Naive thymus-derived CD8-positive, alpha-beta T cell (primary cell): ENCODE measurements around the gene SLC35G6. TPM values are rescaled to one million over a fixed set of nuclear protein-coding genes. Genes with fewer than 3 reads are reported as not detected.

ENCODE experiments used
- ATAC-seq, 2 donors: fragments of 150-1000 bp; cut with Tn5 transposase in 1 of 2; sonication (Bioruptor Pico), chemical (Tn5 transposase) in 1 of 2; 1 replicate in 1 of 2; 2 replicates in 1 of 2; pipeline ENCODE4 v1.10.0; 2021; ENCODE audit warnings: mild to moderate bottlenecking in 2 of 2, moderate library complexity in 2 of 2
- POLR2A ChIA-PET: fragments of 350-600 bp; sonication (Branson Sonifier 250); formaldehyde crosslinking; loops from one replicate; lab custom pipeline; 2021; ENCODE audit warnings: antibody characterized with exemption; lab: Charles Lee
- DNase-seq, 10 donors: peaks; one replicate each; pipeline versions ENCODE4 v3.0.0 to v3.0.0-alpha.2; 2020 to 2022
- H3K27ac Mint-ChIP-seq, 10 donors: one replicate each; pipeline ENCODE4 v1.8.0; 2020 to 2022; ENCODE audit warnings: mild to moderate bottlenecking in 10 of 10, mixed read lengths in 10 of 10, moderate library complexity in 4 of 10, inconsistent platforms in 1 of 10
- H3K27me3 Mint-ChIP-seq, 5 donors: one replicate each; pipeline ENCODE4 v1.8.0; 2021 to 2022; ENCODE audit warnings: mixed read lengths in 5 of 5
- H3K36me3 Mint-ChIP-seq, 3 donors: one replicate each; pipeline ENCODE4 v1.8.0; 2020 to 2022; ENCODE audit warnings: mixed read lengths in 3 of 3, mild to moderate bottlenecking in 2 of 3, inconsistent platforms in 1 of 3
- H3K4me1 Mint-ChIP-seq, 4 donors: one replicate each; pipeline ENCODE4 v1.8.0; 2021 to 2022; ENCODE audit warnings: mixed read lengths in 4 of 4
- H3K4me3 Mint-ChIP-seq, 10 donors: one replicate each; pipeline ENCODE4 v1.8.0; 2020 to 2022; ENCODE audit warnings: mild to moderate bottlenecking in 10 of 10, mixed read lengths in 10 of 10, moderate library complexity in 6 of 10, inconsistent platforms in 1 of 10
- H3K9me3 Mint-ChIP-seq, 9 donors: one replicate each; pipeline ENCODE4 v1.8.0; 2020 to 2022; ENCODE audit warnings: mixed read lengths in 9 of 9, mild to moderate bottlenecking in 3 of 9, inconsistent platforms in 1 of 9, moderate library complexity in 1 of 9
- polyA plus RNA-seq, 3 donors: library from polyadenylated mRNA; unstranded; fragments of 300-500 nt; fragmentation: Illumina TruSeq; gene quantifications; one replicate each; pipeline ENCODE4 v1.2.3, GENCODE V29; 2021
- total RNA-seq, 8 experiments: library from RNA in 2 of 8; stranded (reverse) in 2 of 8; gene quantifications; one replicate each; pipeline ENCODE4 v1.2.3 and lab custom pipeline; 2021 to 2026

The SLC35G6 gene
- total and polyA plus RNA-seq, 5 experiments from 2014 or later, result not detected

GRCh38 chr17:7495906-7496434 lies 14.7 kb downstream of the SLC35G6 start:
- ATAC-seq (no peak), DNase-seq (no peak)
- Mint-ChIP-seq H3K36me3 (peaks cover 0 to 92% (median 24%) of the 10 kb centered on the region in 3 donors), H3K4me1 (peaks cover 24 to 39% (median 33%) of the 10 kb centered on the region in 4 donors), H3K4me3 (no peak overlapping the region), H3K27me3 (no peaks in the 10 kb centered on the region), H3K27ac (peak overlapping the region in 3 of 10 donors; percentile 7 to 44 (median 41)), H3K9me3 (no peaks in the 10 kb centered on the region)
- POLR2A ChIA-PET, result interaction anchor here (1.2 to 1.6 kb wide), 3 partner anchors 10 to 66 kb away, joined by 3 to 4 read pairs (median 3); partner anchors contain the start of genes POLR2A and SENP3

GRCh38 chr17:7496470-7497183 lies 15.4 kb downstream of the SLC35G6 start:
- Mint-ChIP-seq H3K27me3 (no peaks in the 10 kb centered on the region), H3K4me3 (peak overlapping the region in 2 of 10 donors; percentile 10 to 39), H3K36me3 (peaks cover 0 to 92% (median 30%) of the 10 kb centered on the region in 3 donors), H3K4me1 (peaks cover 21 to 33% (median 26%) of the 10 kb centered on the region in 4 donors), H3K27ac (peak overlapping the region in 3 of 10 donors; percentile 44 to 70 (median 65)), H3K9me3 (no peaks in the 10 kb centered on the region)
- POLR2A ChIA-PET, result interaction anchor here (0.5 to 2.3 kb wide), 5 partner anchors 10 to 141 kb away, joined by 3 to 15 read pairs (median 3); partner anchors contain the start of genes POLR2A, SENP3 and TMEM95
- no peak for ATAC-seq
- no peak for DNase-seq

GRCh38 chr17:7497228-7497627 lies 16.0 kb downstream of the SLC35G6 start:
- DNase-seq, result no peak
- POLR2A ChIA-PET, result interaction anchor here (0.5 to 2.3 kb wide), 3 partner anchors 11 to 142 kb away, joined by 3 to 15 read pairs (median 3); partner anchors contain the start of genes POLR2A and TMEM95
- no peak for ATAC-seq
- Mint-ChIP-seq H3K27ac (peak overlapping the region in 1 of 10 donors; percentile 70), H3K4me3 (peak overlapping the region in 1 of 10 donors; percentile 10), H3K9me3 (no peaks in the 10 kb centered on the region), H3K27me3 (no peaks in the 10 kb centered on the region), H3K4me1 (peaks cover 18 to 27% (median 20%) of the 10 kb centered on the region in 4 donors), H3K36me3 (peaks cover 0 to 93% (median 27%) of the 10 kb centered on the region in 3 donors)

GRCh38 chr17:7497636-7498035 lies 16.4 kb downstream of the SLC35G6 start:
- Mint-ChIP-seq H3K36me3 (peaks cover 0 to 93% (median 27%) of the 10 kb centered on the region in 3 donors), H3K4me3 (peak overlapping the region in 1 of 10 donors; percentile 10), H3K27me3 (no peaks in the 10 kb centered on the region), H3K9me3 (no peaks in the 10 kb centered on the region), H3K27ac (peak overlapping the region in 1 of 10 donors; percentile 9), H3K4me1 (peaks cover 17 to 24% (median 19%) of the 10 kb centered on the region in 4 donors)
- DNase-seq (no peak), ATAC-seq (no peak)
- POLR2A ChIA-PET, result interaction anchor here (2.3 kb wide), 1 partner anchor 13 kb away, joined by 15 read pairs; the partner anchor contains the start of gene POLR2A

GRCh38 chr17:7499161-7499560 lies 17.9 kb downstream of the SLC35G6 start:
- no peaks in the 10 kb centered on the region for H3K27me3 Mint-ChIP-seq
- POLR2A ChIA-PET, result interaction anchor here (0.6 to 0.7 kb wide), 2 partner anchors 12 to 85 kb away, joined by 3 to 6 read pairs; no protein-coding TSS in a partner anchor
- H3K36me3 Mint-ChIP-seq, result peaks cover 4 to 94% (median 30%) of the 10 kb centered on the region in 3 donors

GRCh38 chr17:7501729-7502128 lies 20.5 kb downstream of the SLC35G6 start:
- H3K9me3 Mint-ChIP-seq, result no peaks in the 10 kb centered on the region
- POLR2A ChIA-PET, result interaction anchor here (0.6 to 1.6 kb wide), 3 partner anchors 57 to 151 kb away, joined by 3 to 8 read pairs (median 3); partner anchors contain the start of gene CHRNB1
- H3K36me3 Mint-ChIP-seq, result peaks cover 4 to 92% (median 27%) of the 10 kb centered on the region in 3 donors
- H3K27ac Mint-ChIP-seq, result no peak overlapping the region
- peak overlapping the region in 2 of 10 donors; percentile 34 to 46 for H3K4me3 Mint-ChIP-seq
- ATAC-seq, result no peak
- DNase-seq, result no peak
- H3K4me1 Mint-ChIP-seq, result peaks cover 0 to 2% (median 0%) of the 10 kb centered on the region in 4 donors
- no peaks in the 10 kb centered on the region for H3K27me3 Mint-ChIP-seq

More at GRCh38 chr17:7499161-7499560, 17.9 kb downstream of the SLC35G6 start:
- no peak for DNase-seq
- no peaks in the 10 kb centered on the region for H3K9me3 Mint-ChIP-seq
- no peak for ATAC-seq
- peak overlapping the region in 3 of 10 donors; percentile 7 to 81 (median 60) for H3K27ac Mint-ChIP-seq
- H3K4me1 Mint-ChIP-seq, result peaks cover 2 to 9% (median 5%) of the 10 kb centered on the region in 4 donors
- peak overlapping the region in 2 of 10 donors; percentile 10 to 17 for H3K4me3 Mint-ChIP-seq

- H3K4me1 Mint-ChIP-seq, result peaks cover 0 to 2% (median 0%) of the 10 kb centered on the region in 4 donors
- peaks cover 4 to 92% (median 24%) of the 10 kb centered on the region in 3 donors for H3K36me3 Mint-ChIP-seq
- POLR2A ChIA-PET, result interaction anchor here (0.5 to 1.6 kb wide), 5 partner anchors 10 to 151 kb away, joined by 3 to 8 read pairs (median 3); partner anchors contain the start of gene CHRNB1
- H3K9me3 Mint-ChIP-seq, result no peaks in the 10 kb centered on the region
- ATAC-seq (no peak), DNase-seq (no peak)
- H3K27me3 Mint-ChIP-seq, result no peaks in the 10 kb centered on the region
- H3K27ac Mint-ChIP-seq, result peak overlapping the region in 1 of 10 donors; percentile 60
- no peak overlapping the region for H3K4me3 Mint-ChIP-seq
Measured at GRCh38 chr17:7502171-7502847, 21.1 kb downstream of the SLC35G6 start.

- peak; percentile 25 to 39 for ATAC-seq
- Mint-ChIP-seq H3K27me3 (no peaks in the 10 kb centered on the region), H3K4me1 (peaks cover 0 to 2% (median 0%) of the 10 kb centered on the region in 4 donors), H3K36me3 (peaks cover 4 to 94% (median 24%) of the 10 kb centered on the region in 3 donors), H3K9me3 (no peaks in the 10 kb centered on the region), H3K4me3 (peak overlapping the region in 1 of 10 donors; percentile 5), H3K27ac (peak overlapping the region in 3 of 10 donors; percentile 4 to 79 (median 33))
- POLR2A ChIA-PET, result interaction anchor here (1.2 to 1.6 kb wide), 2 partner anchors 10 to 58 kb away, joined by 3 to 8 read pairs; partner anchors contain the start of gene CHRNB1
- DNase-seq, result no peak
Measured at GRCh38 chr17:7502987-7503386, 21.7 kb downstream of the SLC35G6 start.

GRCh38 chr17:7503521-7503920 lies 22.3 kb downstream of the SLC35G6 start:
- POLR2A ChIA-PET, result interaction anchor here (1.1 to 1.6 kb wide), 3 partner anchors 11 to 99 kb away, joined by 3 to 8 read pairs (median 3); partner anchors contain the start of gene CHRNB1
- Mint-ChIP-seq H3K36me3 (peaks cover 4 to 94% (median 21%) of the 10 kb centered on the region in 3 donors), H3K4me3 (no peak overlapping the region), H3K9me3 (no peaks in the 10 kb centered on the region), H3K27ac (peak overlapping the region in 1 of 10 donors; percentile 17), H3K27me3 (no peaks in the 10 kb centered on the region), H3K4me1 (peaks cover 0 to 2% (median 0%) of the 10 kb centered on the region in 4 donors)
- ATAC-seq (no peak), DNase-seq (no peak)

- peaks cover 0 to 1% (median 0%) of the 10 kb centered on the region in 4 donors for H3K4me1 Mint-ChIP-seq
- ATAC-seq (no peak), DNase-seq (no peak)
- POLR2A ChIA-PET, result interaction anchor here (1.0 kb wide), 1 partner anchor 17 kb away, joined by 3 read pairs; no protein-coding TSS in a partner anchor
- peaks cover 4 to 96% (median 19%) of the 10 kb centered on the region in 3 donors for H3K36me3 Mint-ChIP-seq
- peak overlapping the region in 1 of 10 donors; percentile 68 for H3K27ac Mint-ChIP-seq
- H3K27me3 Mint-ChIP-seq, result no peaks in the 10 kb centered on the region
- no peak overlapping the region for H3K4me3 Mint-ChIP-seq
- no peaks in the 10 kb centered on the region for H3K9me3 Mint-ChIP-seq
Measured at GRCh38 chr17:7508145-7508544, 26.9 kb downstream of the SLC35G6 start.

- no peak overlapping the region for H3K4me3 Mint-ChIP-seq
- ATAC-seq, result no peak
- DNase-seq, result no peak
- H3K4me1 Mint-ChIP-seq, result peaks cover 0 to 1% (median 0%) of the 10 kb centered on the region in 4 donors
- no peaks in the 10 kb centered on the region for H3K27me3 Mint-ChIP-seq
- H3K36me3 Mint-ChIP-seq, result peaks cover 2 to 96% (median 18%) of the 10 kb centered on the region in 3 donors
- H3K27ac Mint-ChIP-seq, result peak overlapping the region in 4 of 10 donors; percentile 56 to 82 (median 74)
- no peaks in the 10 kb centered on the region for H3K9me3 Mint-ChIP-seq
- POLR2A ChIA-PET, result no interaction called here
Measured at GRCh38 chr17:7508846-7509245, 27.6 kb downstream of the SLC35G6 start.
